Airway epithelial cell (primary cell): ENCODE results near the gene LY86. TPM values are rescaled to one million over a fixed set of nuclear protein-coding genes. Genes with fewer than 3 reads are reported as not detected.

ENCODE experiments used
- total RNA-seq: library from RNA; depleted of rRNA; stranded (reverse); fragments of >200 nt; gene quantifications from 2 replicates; pipeline ENCODE4 v1.2.3, GENCODE V29; 2015

Gene LY86
- total RNA-seq = not detected in 2 replicates

GRCh38 chr6:6588064-6588923, at the start of gene LY86:
Gene LY86 (plus strand): TSS chr6:6588720. CDS start chr6:6588735, 15 bp downstream.

